GM10266 (cell line): ENCODE measurements around the gene PTPRZ1.

Source experiments
- DNase-seq: peaks from one replicate; pipeline ENCODE4 v3.0.0; 2012; ENCODE audit errors: extremely low spot score
- CTCF ChIP-seq: IDR thresholded peaks from 2 replicates; pipeline ENCODE4 v1.5.1; 2012; ENCODE audit warnings: mild to moderate bottlenecking, low read depth; ENCODE audit not compliant: control insufficient read depth, insufficient read depth; ENCODE audit errors: missing control alignments

PTPRZ1 gene

DNA sequence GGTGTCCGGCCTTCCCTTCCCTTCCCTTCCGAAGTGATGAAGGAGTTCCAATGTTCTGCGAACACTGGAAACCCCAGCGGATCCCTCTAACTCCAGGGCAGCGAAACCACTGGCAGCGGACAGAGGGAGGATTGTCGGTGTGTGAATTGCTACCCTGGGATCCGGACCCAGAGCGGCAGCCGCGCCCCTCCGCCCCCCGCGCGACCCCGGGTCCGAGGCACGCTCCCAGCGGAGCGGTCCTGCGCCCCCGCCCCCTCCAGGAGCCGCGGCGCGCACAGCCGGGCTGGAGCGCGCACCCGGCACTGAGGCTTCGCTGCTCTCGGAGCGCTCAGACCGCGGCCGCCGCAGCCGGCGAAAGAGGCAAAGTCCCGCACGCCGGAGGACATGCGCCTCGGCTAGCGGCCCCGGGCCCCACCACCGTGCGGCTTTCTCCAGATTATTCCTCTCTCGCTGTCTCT is at the start of gene PTPRZ1:
Gene PTPRZ1, plus strand, starts transcription at position 331 of the 458 bp plus-strand sequence. CDS start 339 bp downstream, outside the sequence.
- DNase-seq: no peak
- TF ChIP-seq CTCF: no peak

DNA sequence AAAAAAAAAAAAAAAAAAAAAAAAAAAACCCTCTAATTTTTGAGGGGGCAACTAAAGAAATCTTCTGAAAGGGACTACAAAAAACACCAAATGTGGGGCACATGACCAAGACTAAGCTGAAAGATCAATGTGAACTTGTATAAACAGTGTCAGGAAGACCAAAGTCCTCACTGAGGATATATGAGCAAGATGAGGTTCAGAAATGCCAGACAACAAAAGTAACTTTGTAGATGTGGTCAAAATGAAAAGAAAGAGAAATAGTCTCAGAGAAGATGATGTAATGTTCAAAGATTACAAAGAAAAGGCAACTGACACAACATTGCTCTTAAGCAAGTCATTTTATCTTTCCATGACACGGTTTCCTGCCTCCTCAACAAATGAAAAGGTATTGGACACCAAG is 48.7 kb upstream of the PTPRZ1 start:
- DNase-seq: no peak
- no peak for TF ChIP-seq CTCF

DNA sequence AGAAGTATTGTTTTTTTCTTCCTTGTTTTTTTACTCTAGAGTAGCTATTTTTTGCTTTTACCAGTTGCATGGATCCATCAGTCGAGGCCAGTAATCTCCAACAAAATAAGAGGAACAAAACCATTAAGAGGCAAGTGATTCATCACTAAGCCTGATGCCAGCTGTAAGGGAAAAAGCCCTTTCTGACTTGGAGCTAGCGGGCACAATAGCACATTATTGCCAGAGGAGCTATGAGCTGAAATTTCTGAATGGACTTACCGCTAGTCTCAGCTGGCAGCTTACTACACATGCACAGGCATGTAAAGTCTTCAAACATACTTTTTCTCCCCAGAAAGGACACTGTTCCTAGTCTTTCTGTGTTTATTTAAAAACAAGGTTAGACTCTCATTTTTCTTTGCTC is 41.6 kb upstream of the PTPRZ1 start:
- TF ChIP-seq CTCF: no peak

GRCh38 chr7:121831801-121832200 is 41.2 kb upstream of the PTPRZ1 start:
- no peak for DNase-seq
- TF ChIP-seq CTCF: no peak

More for the DNA sequence above, 41.6 kb upstream of the PTPRZ1 start:
- no peak for DNase-seq

DNA sequence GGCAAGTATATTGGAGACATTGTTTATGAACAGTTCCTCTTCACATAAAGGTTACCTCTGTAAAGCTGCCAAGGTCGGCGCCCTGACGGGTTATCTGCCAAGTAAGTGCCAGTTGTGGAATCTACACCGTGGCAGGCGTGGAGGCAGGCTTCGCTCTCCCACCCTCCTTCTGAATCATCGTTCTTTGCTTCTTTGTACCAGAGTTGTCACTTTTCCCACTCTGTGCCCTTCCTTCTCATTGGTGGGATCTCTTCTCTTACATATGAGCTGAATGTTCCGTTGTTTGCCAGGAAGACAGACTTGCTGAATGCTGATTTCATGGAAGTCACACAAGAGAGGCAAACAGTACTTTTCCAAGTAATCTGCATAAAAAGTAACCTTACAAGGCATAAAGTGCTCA is 40.6 kb upstream of the PTPRZ1 start:
- TF ChIP-seq CTCF: no peak
- DNase-seq: no peak

DNA sequence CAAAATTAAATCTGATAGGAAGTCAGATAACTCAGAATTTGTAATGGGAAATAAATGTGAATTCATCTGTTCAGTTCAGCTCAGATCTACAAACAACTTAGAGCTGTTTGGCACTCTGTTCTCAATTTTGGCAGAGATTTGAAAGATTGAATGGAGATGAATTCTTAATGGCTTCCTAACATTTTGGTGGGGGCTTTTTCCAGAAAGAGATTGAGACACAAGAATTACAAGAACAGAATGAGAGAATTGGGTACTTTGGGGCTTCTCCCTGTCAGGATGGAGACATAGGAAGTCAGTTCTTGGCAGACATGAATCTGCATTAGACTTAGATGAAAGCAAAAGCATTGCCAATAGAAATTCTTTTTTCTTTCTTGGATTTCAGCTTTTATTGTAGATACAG is 39.0 kb upstream of the PTPRZ1 start:
- DNase-seq: no peak
- TF ChIP-seq CTCF: no peak

DNA sequence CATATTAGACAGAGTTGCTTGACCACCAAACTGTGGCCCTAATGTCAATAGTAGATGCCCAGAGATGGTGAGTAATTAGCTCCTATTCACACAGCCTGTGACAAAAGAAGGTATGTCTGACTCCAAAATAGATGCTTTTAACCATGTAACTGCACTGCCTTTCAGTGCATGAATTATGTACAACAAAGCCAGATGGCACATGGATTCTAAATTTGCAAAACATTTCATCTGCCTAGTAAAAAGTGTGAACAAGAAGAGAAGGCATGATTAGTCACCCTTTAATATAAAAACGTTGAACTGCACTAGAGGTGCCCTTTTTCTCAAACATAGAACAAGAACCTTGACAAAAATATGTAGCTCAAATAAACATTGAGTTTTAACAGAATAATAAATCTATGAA is 35.5 kb upstream of the PTPRZ1 start:
- no peak for TF ChIP-seq CTCF
- no peak for DNase-seq
